A549 (cell line): ENCODE data around the gene ORM2. TPM values are rescaled to one million over a fixed set of nuclear protein-coding genes. Genes with fewer than 3 reads are reported as not detected.

Experiments used
- ATAC-seq, 2 experiments: fragments of 200-7000 bp in 1 of 2; fragments of >200 bp in 1 of 2; cut with Nextera tagmentation in 1 of 2; cut with Tn5 transposase in 1 of 2; 3 replicates each; pipeline versions ENCODE4 v1.8.0 to v1.9.1; 2018 to 2020; ENCODE audit warnings: mild to moderate bottlenecking in 1 of 2, moderate library complexity in 1 of 2
- CTCF ChIA-PET: fragments of 300-600 bp; sonication (Branson Sonifier 250); formaldehyde crosslinking; extraction: SDS; loops from one replicate; lab custom pipeline; 2021; ENCODE audit warnings: antibody characterized with exemption, inconsistent platforms; lab: Yijun Ruan, JAX
- POLR2A ChIA-PET: fragments of 350-600 bp; formaldehyde crosslinking; extraction: SDS; loops from one replicate; lab custom pipeline; 2021; ENCODE audit warnings: antibody characterized with exemption, inconsistent platforms; lab: Yijun Ruan, JAX
- DNase-seq, 2 experiments: peaks; one replicate each; pipeline versions ENCODE4 v3.0.0 to v3.0.0-alpha.2; 2011 to 2016; ENCODE audit warnings: low read depth in 1 of 2, low spot score in 1 of 2
- FAIRE-seq: peaks from 2 replicates; lab custom pipeline; 2011; peaks lifted over from hg19 to GRCh38; lab: Jason Lieb, UNC
- H3K27ac ChIP-seq, 2 experiments: fragments of >200 bp; sonication (Bioruptor Twin); formaldehyde crosslinking; 3 replicates each; pipeline ENCODE4 v1.5.1; 2016 to 2017
- H3K4me1 ChIP-seq: fragments of >200 bp; sonication (Bioruptor Twin); formaldehyde crosslinking; 3 replicates; pipeline ENCODE4 v1.6.1; 2016
- H3K4me2 ChIP-seq: fragments of >200 bp; sonication (Bioruptor Twin); formaldehyde crosslinking; 3 replicates; pipeline ENCODE4 v1.6.1; 2016
- H3K4me3 ChIP-seq: fragments of >200 bp; sonication (Bioruptor Twin); formaldehyde crosslinking; 3 replicates; pipeline ENCODE4 v1.5.1; 2016
- H3K9me3 ChIP-seq: fragments of >200 bp; sonication (Bioruptor Twin); formaldehyde crosslinking; 3 replicates; pipeline ENCODE4 v1.6.1; 2016
- ATOH8 ChIP-seq: fragments of 250-450 bp; sonication (Bioruptor Pico); IDR thresholded peaks from 2 replicates; pipeline ENCODE4 v1.5.0; 2020; ENCODE audit warnings: low read depth, mild to moderate bottlenecking, moderate library complexity
- CBX2 ChIP-seq: fragments of 200-600 bp; sonication (generic); IDR thresholded peaks from 2 replicates; pipeline ENCODE4 v1.6.1; 2016; ENCODE audit warnings: low read depth, mild to moderate bottlenecking, borderline replicate concordance
- CHD4 ChIP-seq: fragments of 200-600 bp; sonication (generic); IDR thresholded peaks from 2 replicates; pipeline ENCODE4 v1.6.1; 2016; ENCODE audit warnings: antibody characterized with exemption, mild to moderate bottlenecking, borderline replicate concordance
- ELK1 ChIP-seq: fragments of 150-350 bp; IDR thresholded peaks from 2 replicates; pipeline ENCODE4 v1.6.1; 2014; ENCODE audit warnings: low read depth, mild to moderate bottlenecking, low read length
- ESRRA ChIP-seq: fragments of 150-350 bp; IDR thresholded peaks from 2 replicates; pipeline ENCODE4 v1.6.1; 2014; ENCODE audit warnings: mild to moderate bottlenecking, low read length, borderline replicate concordance
- GATA3 ChIP-seq: IDR thresholded peaks from 2 replicates; pipeline ENCODE4 v1.6.1; 2012; ENCODE audit warnings: borderline replicate concordance
- HMGXB4 ChIP-seq: fragments of 250-450 bp; sonication (Bioruptor Pico); IDR thresholded peaks from 2 replicates; pipeline ENCODE4 v1.5.0; 2021; ENCODE audit warnings: mild to moderate bottlenecking, moderate library complexity, borderline replicate concordance
- HOXA7 ChIP-seq: fragments of 250-450 bp; sonication (Bioruptor Pico); IDR thresholded peaks from 2 replicates; pipeline ENCODE4 v1.5.0; 2020; ENCODE audit warnings: mild to moderate bottlenecking, moderate library complexity
- HOXB13 ChIP-seq: fragments of 250-450 bp; sonication (Bioruptor Pico); IDR thresholded peaks from 2 replicates; pipeline ENCODE4 v1.5.0; 2020; ENCODE audit warnings: low read depth, mild to moderate bottlenecking, moderate library complexity
- JUNB ChIP-seq: fragments of >200 bp; sonication (Bioruptor Twin); formaldehyde crosslinking; IDR thresholded peaks from 2 replicates; pipeline ENCODE4 v1.6.1; 2016
- MAX ChIP-seq: IDR thresholded peaks from 2 replicates; pipeline ENCODE4 v1.6.1; 2012
- MYC ChIP-seq: IDR thresholded peaks from 2 replicates; pipeline ENCODE4 v1.6.1; 2012; ENCODE audit warnings: mild to moderate bottlenecking, inconsistent platforms, low read length, improper control_type of control experiment, borderline replicate concordance
- NR3C1 ChIP-seq: fragments of >200 bp; sonication (Bioruptor Twin); formaldehyde crosslinking; IDR thresholded peaks from 3 replicates; pipeline ENCODE4 v1.6.1; 2017
- RAD21 ChIP-seq, 2 experiments: fragments of >200 bp in 1 of 2; sonication (Bioruptor Twin) in 1 of 2; formaldehyde crosslinking in 1 of 2; IDR thresholded peaks in 1 of 2; conservative IDR thresholded peaks in 1 of 2; 2 replicates in 1 of 2; 3 replicates in 1 of 2; pipeline ENCODE4 v1.6.1; 2012 to 2018; ENCODE audit warnings: inconsistent platforms in 1 of 2
- RCOR1 ChIP-seq: fragments of 150-350 bp; IDR thresholded peaks from 2 replicates; pipeline ENCODE4 v1.6.1; 2014; ENCODE audit warnings: antibody characterized with exemption, low read length, low read depth
- REST ChIP-seq: fragments of 200-600 bp; sonication (generic); IDR thresholded peaks from 2 replicates; pipeline ENCODE4 v1.6.1; 2016; ENCODE audit warnings: antibody characterized with exemption, mild to moderate bottlenecking, moderate library complexity
- RNF2 ChIP-seq: fragments of 200-600 bp; sonication (generic); IDR thresholded peaks from 2 replicates; pipeline ENCODE4 v1.6.1; 2016; ENCODE audit warnings: low read depth, mild to moderate bottlenecking, antibody characterized with exemption, moderate library complexity, borderline replicate concordance
- SMC3 ChIP-seq: fragments of >200 bp; sonication (Bioruptor Twin); formaldehyde crosslinking; IDR thresholded peaks from 3 replicates; pipeline ENCODE4 v1.6.1; 2018; ENCODE audit warnings: inconsistent platforms
- USF2 ChIP-seq: fragments of 450-650 bp; IDR thresholded peaks from 2 replicates; pipeline ENCODE4 v1.6.1; 2014; ENCODE audit warnings: antibody characterized with exemption
- ZFP36 ChIP-seq: fragments of 450-650 bp; IDR thresholded peaks from 2 replicates; pipeline ENCODE4 v1.6.1; 2014; ENCODE audit warnings: borderline replicate concordance; ENCODE audit not compliant: partially characterized antibody
- WGBS: methylation state at CpG from one replicate; pipeline ENCODE4 v1.1.6; 2017; ENCODE audit errors: missing lambda C conversion rate; 5-methylcytosine and 5-hydroxymethylcytosine counted together
- polyA plus RNA-seq, 4 experiments: library from polyadenylated mRNA; depleted of rRNA in 3 of 4; stranded (reverse); fragments of >200 nt; fragmentation: RNase III in 1 of 4; extraction: RNeasy Plus Mini Kit Qiagen cat#74134 plus additional on column Dnase treatment in 1 of 4; gene quantifications; 2 replicates in 3 of 4; 3 replicates in 1 of 4; pipeline ENCODE4 v1.2.3, GENCODE V29; 2011 to 2017
- TF ChIP-seq, protein P1 (sequence below): fragments of >200 bp; sonication (Bioruptor Twin); formaldehyde crosslinking; IDR thresholded peaks from 3 replicates; pipeline ENCODE4 v1.6.1; 2016

Gene ORM2
- polyA plus RNA-seq, 2 of the 4 experiments (the other 2 are of a cell fraction): 0.10 TPM; not detected in 1

DNA sequence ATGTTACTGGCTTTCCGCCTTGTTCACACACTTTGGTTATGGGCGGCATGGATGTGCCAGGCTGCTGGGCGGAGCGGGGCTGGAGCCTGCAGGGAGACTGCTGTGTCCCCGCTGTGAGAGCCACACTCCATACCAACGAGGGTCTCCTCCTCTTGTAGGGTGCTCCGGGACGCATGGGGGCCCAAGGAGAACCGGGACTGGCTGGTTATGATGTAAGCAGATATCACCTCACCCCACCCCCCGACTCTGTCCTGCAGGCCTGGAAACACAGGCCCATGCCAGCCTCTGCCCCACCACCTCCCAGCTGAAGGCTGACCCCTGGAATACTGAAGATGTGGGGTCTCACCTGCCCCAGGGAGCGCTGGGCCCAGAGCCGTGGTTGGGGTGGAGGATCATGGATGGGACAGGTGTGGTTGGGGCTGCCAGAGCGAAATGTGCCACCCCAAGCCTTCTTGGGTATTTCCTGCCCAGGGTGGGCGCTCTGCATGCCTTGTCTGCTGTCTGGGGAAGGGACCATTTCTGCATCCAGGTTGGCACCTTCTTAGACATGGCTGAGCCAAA is 46.0 kb upstream of the ORM2 start:
- no peak overlapping the region for H3K4me3 ChIP-seq
- CTCF ChIA-PET: interaction anchor here (1.0 to 5.1 kb wide), 4 partner anchors 7 to 129 kb away, joined by 3 to 47 read pairs (median 20); partner anchors contain the start of gene COL27A1
- TF ChIP-seq GATA3: no peak
- TF ChIP-seq RAD21 (conservative IDR thresholded peaks at IDR 0.05 in 1 of 2, IDR thresholded peaks at IDR 0.05 in 1 of 2): no peak
- no peak for TF ChIP-seq USF2
- no peak for TF ChIP-seq ELK1
- TF ChIP-seq MAX: no peak
- TF ChIP-seq HOXB13 (CRISPR knock-in tag): no peak
- no peak for TF ChIP-seq HMGXB4
- no peak for TF ChIP-seq RNF2
- TF ChIP-seq NR3C1: no peak
- H3K9me3 ChIP-seq: no peaks in the 10 kb centered on the region
- FAIRE-seq (no peak), DNase-seq (no peak), ATAC-seq (no peak)
- peak overlapping the region; percentile 39; the same call in 1 of the 3 replicates for H3K4me2 ChIP-seq
- peaks cover 72% of the 10 kb centered on the region for H3K4me1 ChIP-seq
- POLR2A ChIA-PET: no interaction called here
- 84% methylated on average over 14 of the region's 14 CpGs for WGBS
- peak overlapping the region in 1 of 2 experiments; percentile 88; a peak in 3 of 6 replicates for H3K27ac ChIP-seq

GRCh38 chr9:114284316-114285060 is 45.2 kb upstream of the ORM2 start:
- DNase-seq (no peak), FAIRE-seq (no peak), ATAC-seq (no peak)
- peak overlapping the region in 1 of 2 experiments; percentile 88; a peak in 4 of 6 replicates for H3K27ac ChIP-seq
- H3K4me2 ChIP-seq: no peak overlapping the region
- H3K4me3 ChIP-seq: no peak overlapping the region
- POLR2A ChIA-PET: no interaction called here
- peaks cover 72% of the 10 kb centered on the region for H3K4me1 ChIP-seq
- WGBS: 96% methylated on average over 9 of the region's 11 CpGs
- CTCF ChIA-PET: interaction anchor here (0.9 to 5.3 kb wide), 6 partner anchors 14 to 176 kb away, joined by 3 to 90 read pairs (median 6); partner anchors contain the start of gene COL27A1
- no peaks in the 10 kb centered on the region for H3K9me3 ChIP-seq
- TF ChIP-seq RCOR1 (no peak), HOXA7 (CRISPR knock-in tag) (no peak), JUNB (no peak), MYC (no peak), ZFP36 (no peak), ESRRA (no peak), REST (no peak), CBX2 (no peak), ATOH8 (no peak), HMGXB4 (no peak), MAX (no peak), SMC3 (no peak), CHD4 (no peak)
- TF ChIP-seq, protein P1, sequence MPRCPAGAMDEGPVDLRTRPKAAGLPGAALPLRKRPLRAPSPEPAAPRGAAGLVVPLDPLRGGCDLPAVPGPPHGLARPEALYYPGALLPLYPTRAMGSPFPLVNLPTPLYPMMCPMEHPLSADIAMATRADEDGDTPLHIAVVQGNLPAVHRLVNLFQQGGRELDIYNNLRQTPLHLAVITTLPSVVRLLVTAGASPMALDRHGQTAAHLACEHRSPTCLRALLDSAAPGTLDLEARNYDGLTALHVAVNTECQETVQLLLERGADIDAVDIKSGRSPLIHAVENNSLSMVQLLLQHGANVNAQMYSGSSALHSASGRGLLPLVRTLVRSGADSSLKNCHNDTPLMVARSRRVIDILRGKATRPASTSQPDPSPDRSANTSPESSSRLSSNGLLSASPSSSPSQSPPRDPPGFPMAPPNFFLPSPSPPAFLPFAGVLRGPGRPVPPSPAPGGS: no peak
